Glomerular endothelial cell (primary cell): Measurements from ENCODE around the gene TWF2. TPM values are rescaled to one million over a fixed set of nuclear protein-coding genes. Genes with fewer than 3 reads are reported as not detected.
"Not testable (repeated sequence)": the region's sequence is repeated elsewhere in the genome, so short reads cannot be mapped to it uniquely, and the experiment has no call there.

Experiments used
- DNase-seq: peaks from one replicate; pipeline ENCODE4 v3.0.0-alpha.2; 2011; ENCODE audit warnings: low read depth, low spot score; ENCODE audit errors: extremely low read depth
- total RNA-seq: library from RNA; depleted of rRNA; stranded (reverse); fragments of >200 nt; gene quantifications from 2 replicates; pipeline ENCODE4 v1.2.3, GENCODE V29; 2015

TWF2 gene
- 136 and 166 TPM in 2 replicates for total RNA-seq

DNA sequence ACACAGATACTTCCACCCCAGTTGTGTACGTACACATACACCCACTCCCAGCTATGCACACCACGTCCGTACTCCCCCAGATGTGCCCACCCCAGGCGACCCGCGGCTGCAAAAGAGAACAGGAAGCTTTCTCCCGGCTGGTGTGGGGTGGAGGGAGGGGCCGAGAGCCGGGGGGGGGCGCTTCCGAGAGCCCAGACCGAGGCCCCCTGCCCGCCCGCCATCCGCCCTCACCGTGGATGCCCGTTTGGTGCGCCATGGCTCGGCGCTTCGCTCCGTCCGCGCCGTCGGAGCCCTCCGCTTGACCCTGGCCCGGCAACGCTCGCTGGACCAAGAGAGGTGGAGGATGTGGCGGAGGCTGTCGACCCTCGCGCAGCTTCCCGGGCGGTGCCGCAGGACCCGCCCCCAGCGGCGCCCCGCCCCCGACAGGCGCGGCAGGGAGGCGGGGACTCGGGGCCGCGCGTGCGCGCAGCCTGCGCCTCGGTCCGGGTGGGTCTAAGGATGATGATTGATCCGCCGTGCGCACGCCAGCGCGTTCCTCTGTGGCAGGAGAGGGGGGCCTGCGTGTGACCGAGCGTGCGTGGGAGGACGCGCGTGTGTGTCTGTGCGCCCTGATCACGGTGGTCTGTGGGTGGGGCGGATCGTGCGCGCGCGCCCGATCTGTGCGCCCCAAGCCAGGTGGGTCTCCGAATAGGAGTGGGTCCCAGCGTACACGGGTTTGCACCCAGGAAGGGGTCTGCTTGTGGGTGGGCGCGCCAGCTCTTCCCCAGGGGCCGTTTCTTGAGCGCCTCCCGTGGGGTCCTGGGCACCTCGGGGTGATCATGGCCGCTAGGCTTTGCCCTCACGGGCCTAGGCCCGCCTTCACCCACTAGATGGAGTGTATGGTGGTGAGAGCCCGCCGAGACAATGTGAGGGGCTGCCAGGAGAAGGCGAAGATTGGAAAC lies at the start of gene TWF2:
Gene TWF2 (minus strand): TSS at position 398 of the 941 bp plus-strand sequence. CDS start 142 bp downstream, at position 256.
- no peak for DNase-seq

DNA sequence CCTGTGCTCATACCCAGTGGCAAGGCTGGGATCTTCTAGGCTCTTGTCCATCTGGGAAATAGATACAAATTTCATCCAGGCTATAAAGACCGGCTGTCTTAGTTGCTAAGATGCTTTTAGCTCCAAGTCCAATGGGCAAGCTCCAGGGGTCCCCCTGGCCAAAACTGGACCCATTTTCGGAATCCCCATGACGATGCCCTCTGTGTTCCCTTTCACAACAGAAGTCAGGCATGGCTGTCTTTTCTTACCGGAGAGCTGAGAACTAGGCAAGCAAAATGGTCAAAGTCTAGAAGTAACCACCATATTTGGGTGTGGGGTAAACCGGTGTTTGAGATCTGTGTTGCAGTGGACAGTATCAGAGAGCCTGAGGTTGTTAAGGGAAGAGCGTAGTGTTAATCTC lies 49.7 kb upstream of the TWF2 start:
- no peak for DNase-seq

DNA sequence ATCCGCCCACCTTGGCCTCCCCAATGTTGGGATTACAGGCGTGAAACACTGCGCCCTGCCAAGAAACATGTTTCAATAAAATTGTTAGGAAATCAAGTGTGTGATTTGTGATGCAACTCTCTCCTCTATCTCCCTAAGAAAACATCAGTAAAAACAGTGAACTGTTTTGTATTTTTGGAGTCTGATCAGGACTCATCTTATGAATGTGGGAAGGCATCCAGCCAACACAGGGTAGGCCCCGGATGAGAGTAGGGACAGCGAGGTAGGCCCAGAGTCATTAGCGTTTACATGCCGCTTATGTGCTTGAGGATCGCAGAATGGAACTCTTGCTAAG lies 47.8 kb upstream of the TWF2 start:
- DNase-seq, result no peak

DNA sequence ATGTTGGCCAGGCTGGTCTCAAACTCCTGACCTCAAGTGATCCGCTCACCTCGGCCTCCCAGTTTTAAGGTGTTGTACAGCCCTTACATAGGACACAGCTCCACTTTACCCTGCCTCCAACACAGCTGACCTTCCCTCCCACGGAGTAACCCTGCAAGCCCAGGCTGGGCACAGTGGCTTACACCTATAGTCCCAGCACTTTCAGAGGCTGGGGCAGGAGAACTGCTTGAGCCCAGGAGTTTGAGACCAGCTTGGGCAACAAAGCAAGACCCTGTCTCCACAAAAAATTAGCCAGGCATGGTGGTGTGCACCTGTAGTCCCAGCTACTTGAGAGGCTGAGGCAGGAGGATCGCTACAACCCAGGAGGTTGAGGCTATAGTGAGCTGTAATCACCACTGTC lies 45.1 kb upstream of the TWF2 start:
- not testable (repeated sequence) for DNase-seq

DNA sequence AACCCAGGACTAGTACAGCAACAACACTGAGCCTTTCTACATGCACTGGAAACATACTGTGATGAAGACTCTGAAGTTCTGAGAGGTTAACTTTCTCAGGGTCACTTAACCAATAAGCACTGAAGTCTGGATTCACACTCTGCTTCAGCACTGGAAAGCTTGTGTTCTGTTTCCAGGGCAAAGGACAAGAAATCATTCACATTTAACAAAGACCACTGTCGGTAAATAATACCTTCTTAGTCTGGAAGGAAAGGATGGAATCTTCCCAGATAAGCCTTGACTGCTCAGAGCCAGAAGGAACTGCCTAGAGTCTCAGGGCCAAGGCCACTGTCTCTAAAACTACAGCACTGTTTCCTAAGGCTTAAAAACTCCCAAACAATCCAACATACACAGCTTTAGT lies 44.3 kb upstream of the TWF2 start:
- no peak for DNase-seq

DNA sequence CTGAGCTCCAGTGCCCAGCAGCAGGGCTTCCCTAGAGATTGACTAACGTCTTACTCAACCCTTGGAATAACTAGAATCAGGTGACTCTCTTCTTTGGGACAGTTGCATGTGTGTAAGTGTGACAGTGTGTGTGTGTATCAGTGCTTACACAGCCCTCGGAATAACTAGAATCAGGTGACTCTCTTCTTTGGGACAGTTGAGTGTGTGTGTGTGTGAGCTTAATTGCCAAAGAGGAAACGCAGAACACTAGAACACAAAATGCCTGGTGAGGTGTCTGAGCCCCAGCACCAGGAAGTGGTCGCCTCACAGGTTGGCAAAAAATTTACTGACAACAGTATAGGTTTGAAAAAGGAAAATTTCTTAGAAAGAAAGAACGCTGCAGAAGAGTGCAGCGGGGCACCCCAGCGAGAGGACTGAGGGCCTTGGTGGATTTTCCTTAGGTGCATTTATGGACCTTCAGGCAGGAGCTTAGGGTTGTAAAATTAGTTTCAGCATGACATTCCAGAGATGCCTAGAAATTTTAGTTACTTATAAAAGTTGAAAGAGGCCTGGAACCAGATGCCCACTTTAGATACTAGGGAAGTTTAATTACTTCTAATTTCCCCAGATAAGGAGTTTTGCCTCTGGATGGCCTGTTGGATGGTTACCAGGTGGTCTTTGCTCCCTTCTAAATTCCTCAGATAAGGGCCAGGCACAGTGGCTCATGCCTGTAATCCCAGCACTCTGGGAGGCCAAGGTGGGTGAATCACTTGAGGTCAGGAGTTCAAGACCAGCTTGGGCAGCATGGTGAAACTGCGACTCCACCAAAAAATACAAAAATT lies 43.2 kb upstream of the TWF2 start:
- no peak for DNase-seq

DNA sequence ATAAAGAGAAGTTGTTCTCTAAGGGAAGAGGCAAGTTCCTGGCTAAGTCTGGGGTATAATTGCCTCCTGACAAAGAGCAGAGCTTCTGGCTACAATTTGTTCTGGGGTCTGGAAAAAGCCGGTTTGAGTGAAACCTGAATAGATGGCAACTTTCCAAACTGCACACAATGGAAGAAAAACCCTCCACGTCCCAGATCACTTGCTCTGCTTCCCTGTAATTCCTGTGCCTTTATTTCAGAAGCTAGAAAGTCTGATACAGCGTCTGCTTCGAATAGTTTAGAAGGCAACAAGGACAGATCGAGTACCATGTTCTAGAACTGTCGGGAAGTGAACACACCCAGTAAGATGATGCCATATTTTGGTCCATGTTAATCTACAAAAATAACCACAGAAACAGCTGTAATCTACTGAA lies 41.1 kb upstream of the TWF2 start:
- no peak for DNase-seq

DNA sequence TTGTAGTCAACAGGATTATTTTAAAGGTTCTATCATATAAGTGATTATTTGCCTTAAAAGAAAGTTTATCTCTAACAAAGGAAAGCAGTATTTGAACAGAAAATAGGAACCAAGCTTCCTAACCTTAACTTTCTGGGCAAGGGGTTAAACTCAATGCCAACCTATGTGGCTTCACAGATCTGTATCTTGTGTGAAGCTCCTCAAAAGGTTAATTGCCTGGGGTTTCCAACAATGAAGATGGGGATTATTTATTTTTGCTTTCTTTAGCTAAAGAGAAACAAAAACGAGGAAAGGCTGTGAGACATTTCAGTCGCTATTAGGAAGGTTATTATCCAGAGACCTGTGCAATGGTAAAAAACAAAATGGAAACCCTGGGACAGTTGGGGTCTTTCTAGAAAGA lies 40.6 kb upstream of the TWF2 start:
- DNase-seq, result no peak

DNA sequence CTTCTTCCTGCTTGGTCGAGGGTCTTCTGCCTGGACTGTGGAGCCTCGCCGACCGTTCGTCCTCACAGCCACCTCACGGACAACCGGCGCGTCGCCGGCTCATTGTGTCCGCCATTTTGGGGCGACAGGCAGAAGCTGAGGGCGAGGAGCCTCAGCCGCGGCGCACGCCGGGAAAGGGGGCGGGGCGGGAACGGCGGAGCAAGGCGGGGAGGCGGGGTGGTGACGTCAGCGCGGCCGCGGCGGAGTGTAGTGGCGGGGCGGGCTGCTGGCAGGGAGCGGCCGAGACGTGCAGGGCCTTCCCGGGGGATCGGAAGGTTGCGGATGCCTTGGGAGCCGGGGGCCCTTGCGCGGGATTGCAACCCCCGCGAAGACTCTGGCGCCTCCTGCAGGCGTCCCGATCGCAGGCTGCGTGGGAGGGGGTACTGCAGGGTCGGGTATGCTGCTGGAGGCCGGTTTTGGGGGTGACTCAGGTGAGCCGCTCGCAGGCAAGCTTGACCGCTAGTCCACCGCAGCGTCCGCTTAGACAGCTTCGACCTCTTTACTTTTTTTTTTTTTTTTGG lies 39.6 kb upstream of the TWF2 start, which contains the start of gene WDR82:
Gene WDR82 (minus strand): TSS at position 140 of the 560 bp plus-strand sequence. CDS start 288 bp downstream, outside the sequence.
- no peak for DNase-seq

DNA sequence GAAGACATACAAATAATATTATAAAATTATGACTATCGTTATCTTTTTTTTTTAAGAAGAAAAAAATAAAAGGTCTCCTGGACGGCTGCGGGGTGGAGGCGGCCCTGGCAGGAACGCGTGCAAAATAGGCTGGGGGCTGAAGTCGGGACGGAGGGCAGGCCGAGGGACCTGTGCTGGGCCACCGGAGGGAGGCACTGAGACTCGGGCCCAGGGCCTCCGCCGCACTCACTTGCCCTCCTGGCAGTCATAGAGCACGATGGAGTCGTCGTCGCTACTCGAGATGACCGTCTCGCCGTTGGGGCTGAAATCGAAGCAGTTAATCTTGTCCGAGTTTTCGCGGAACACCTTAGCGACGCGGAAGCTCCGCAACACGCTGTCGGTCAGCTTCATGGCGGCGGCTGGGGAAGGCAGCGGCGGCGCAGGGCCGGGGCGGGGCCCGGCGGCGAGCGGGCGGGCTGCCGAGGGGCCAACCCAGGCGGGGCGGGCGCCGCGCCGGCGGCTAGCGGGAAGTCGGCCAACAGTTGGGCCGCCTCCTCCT lies 39.1 kb upstream of the TWF2 start:
- no peak for DNase-seq

DNA sequence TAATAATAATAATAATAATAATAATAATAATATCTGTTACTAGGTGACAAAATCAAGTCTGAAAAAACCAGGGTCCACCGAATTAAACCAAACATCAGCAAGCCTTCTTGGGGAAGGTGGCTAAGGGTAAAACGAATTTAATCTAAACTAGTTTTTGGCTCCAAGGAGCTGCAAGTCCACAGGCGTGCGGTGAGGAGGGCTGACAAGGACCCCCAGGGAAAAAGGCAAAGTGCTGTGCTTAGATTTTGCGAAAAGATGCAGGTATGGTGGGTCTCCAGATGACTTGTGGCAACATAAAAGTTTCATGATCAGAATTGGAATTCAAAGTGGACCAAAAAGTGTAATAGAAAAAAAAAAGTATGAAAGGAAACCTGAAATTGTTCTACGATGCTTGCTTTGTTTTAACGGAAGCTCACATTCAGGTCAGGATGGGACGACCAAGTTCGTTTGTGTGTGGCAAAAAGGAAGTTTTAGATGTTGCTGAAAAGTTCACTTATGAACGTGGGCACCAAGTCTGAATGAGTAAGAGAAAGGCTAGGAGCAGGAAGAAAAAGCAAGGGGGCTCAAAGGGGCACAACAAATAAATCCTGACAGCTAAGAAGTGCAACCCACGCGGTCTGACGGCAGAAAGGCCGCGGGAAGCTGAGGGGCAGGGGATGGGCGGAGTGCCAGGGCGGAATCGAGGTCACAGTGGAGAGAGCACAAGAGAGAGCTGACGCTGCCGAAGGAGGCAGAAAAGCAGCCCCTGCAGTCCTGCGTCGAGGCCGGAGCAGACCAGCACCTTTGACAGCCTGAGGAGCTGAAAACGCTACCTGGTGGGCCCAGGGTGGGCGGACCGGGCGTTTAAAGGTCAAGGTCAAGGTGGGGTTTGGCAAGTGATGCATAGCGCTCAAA lies 38.4 kb upstream of the TWF2 start:
- no peak for DNase-seq

DNA sequence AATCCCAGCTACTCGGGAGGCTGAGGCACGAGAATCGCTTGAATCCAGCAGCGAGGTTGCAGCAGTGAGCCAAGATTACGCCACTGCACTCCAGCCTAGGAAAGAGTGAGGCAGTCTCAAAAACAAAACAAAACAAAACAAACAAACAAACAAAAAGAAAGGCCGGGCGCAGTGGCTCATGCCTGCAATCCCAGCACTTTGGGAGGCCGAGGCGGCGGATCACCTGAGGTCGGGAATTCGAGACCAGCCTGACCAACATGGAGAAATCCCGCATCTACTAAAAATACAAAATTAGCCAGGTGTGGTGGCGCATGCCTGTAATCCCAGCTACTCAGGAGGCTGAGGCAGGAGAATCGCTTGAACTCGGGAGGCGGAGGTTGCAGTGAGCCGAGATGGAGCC lies 35.8 kb upstream of the TWF2 start:
- not testable (repeated sequence) for DNase-seq

DNA sequence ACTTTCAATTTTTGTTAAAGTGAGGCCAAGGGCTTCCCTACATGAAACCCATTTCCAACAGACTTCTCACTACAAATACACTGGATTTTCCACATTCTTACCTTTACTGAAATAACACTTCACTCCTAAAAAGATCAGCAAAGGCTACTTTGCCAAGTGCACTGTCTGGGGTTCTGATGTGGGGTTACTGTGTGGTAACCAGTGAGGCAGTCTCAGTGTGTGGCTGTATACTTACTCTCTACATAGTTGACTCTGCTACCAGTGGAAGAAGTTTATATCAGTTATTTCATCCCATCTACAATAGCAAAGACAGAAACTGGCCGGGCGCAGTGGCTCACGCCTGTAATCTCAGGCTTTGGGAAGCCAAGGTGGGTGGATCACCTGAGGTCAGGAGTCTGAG lies 33.9 kb upstream of the TWF2 start:
- DNase-seq, result no peak

DNA sequence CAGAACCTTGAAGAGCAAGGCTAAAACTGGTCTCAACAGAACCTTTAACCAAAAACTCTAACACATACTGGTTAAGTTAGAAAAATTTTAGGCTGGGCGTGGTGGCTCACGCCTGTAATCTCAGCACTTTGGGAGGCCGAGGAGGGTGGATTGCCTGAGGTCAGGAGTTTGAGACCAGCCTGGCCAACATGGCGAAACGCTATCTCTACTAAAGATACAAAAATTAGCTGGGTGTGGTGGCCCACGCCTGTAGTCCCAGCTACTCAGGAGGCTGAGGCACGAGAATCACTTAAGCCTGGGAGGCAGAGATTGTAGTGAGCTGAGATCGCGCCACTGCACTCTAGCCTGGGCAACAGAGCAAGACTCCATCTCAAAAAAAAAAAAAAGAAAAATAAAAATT lies 33.2 kb upstream of the TWF2 start:
- not testable (repeated sequence) for DNase-seq

DNA sequence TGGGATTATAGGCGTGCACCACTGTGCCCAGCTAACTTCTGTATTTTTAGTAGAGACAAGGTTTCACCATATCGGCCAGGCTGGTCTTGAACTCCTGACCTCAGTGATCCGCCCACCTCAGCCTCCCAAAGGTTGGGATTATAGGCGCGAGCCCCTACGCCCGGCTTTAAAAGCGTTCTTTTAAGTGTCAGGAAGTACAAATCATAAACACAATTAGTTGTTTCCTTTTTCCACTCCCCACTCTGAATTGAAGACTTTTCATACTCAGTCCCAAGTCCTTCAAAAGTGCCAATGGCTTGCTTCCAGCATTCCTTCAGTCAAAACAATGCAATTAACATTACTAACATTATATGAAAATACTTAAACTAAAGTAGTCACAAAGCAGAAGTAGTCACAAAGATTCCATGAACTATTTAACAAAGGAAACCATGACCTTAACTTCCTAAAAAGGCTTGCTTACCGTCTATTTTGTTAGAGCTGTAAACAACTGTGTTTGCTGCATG lies 31.3 kb upstream of the TWF2 start:
- DNase-seq, result no peak

DNA sequence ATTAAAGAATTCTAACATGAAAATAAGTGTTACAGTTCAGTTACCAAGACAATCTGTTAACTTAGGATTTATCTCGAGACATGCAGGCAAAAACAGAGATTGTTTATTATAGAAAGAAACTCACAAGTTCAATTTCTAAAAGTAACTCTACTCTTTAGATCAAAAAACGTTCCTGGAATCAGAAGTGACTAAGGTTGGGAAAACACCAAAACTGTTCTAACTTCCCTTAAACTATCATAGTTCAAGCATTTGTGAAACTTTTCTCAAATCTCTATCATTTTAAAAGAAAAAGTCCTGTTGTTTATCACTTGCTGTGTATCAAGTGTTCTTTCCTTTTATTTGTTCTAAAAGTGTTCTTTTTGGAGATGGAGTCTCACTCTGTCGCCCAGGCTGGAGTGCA lies 30.8 kb upstream of the TWF2 start:
- DNase-seq, result no peak

DNA sequence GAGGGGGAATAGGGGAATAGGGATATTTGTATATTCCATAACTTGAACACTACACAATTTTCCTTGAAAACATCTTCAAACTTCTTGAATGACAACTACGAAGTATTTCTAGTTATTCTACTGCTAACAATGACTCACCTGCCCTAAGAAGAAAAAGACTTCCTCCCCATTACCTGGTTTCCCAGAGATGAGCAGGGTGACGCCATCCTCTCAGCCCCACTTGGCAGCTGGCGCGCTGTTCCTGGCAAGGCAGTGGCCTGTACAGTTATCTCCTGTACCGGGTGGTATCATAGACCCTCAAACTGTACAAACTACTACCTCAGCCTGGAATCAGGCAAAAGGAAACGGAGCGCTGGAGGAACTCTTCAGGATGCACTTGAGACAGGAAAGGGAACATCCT lies 29.1 kb upstream of the TWF2 start:
- DNase-seq, result no peak

DNA sequence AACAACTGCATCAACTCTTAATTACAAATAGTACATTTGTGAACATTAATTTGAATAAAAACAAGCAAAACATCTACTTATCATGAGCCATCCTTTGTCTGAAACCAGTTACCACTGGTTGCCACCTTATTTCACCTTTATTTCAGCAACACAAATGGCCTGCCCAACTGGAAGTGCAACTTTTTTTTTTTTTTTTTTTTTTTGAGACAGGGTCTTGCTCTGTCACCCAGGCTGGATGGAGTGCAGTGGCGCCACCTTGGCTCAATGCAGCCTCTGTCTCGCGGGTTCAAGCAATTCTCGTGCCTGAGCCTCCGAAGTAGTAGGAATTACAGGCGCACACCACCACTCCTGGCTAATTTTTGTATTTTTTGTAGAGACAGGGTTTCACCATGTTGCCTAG lies 26.4 kb upstream of the TWF2 start:
- DNase-seq, result no peak

DNA sequence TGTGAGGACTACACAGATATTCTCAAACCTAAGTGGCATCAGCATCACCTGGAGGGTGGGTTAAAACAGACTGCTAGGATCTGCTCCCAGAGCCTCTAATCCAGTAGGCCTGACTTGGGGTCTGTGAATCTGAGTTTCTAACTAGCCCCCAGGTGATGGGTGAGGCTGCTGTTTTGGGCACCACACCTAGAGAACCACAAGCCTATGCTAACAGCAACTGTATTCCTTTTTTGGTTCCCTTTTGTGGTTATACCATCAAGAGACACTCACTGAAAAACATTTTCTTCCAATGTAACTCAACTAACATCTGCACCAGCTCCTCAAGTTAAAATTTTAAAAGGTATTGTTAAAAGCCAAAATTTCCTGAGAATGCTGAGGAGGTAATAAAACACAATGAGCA lies 23.5 kb upstream of the TWF2 start:
- no peak for DNase-seq

DNA sequence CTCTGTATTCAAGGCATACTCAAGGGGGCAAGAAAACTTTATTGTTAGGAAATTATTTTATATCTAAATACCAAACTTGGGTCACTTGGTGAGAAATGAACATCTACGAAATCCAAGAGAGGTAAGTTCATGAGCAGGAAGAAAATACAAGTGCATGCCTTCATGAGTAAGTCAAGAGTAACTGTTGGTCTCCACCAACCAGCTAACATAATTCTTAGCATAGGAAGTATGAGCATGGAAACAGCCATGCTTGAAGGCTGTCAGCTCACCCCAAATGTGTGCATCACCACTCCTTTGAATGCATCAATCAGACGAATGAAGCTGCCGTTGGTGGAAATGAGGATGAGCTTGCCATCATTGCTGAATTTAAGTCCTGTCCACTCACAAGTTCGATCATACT lies 20.5 kb upstream of the TWF2 start:
- DNase-seq, result no peak
